IMR-90 (cell line): ENCODE data around the gene CLIC3. TPM values are rescaled to one million over a fixed set of nuclear protein-coding genes. Genes with fewer than 3 reads are reported as not detected.

ENCODE experiments used
- ATAC-seq: fragments of 200-7000 bp; cut with Tn5 transposase; 2 replicates; pipeline ENCODE4 v1.9.1; 2020; ENCODE audit warnings: low read depth, mild to moderate bottlenecking, moderate library complexity
- BruUV-seq: library from RNA; stranded (reverse); fragments of 400-500 nt; replicated peaks from 2 replicates; lab custom pipeline; 2021; lab: Mats Ljungman, UMichigan
- CTCF ChIA-PET: fragments of 300-600 bp; formaldehyde crosslinking; extraction: SDS; loops from one replicate; lab custom pipeline; 2021; ENCODE audit warnings: antibody characterized with exemption; lab: Yijun Ruan, JAX
- POLR2A ChIA-PET: fragments of 300-600 bp; sonication (Branson Sonifier 250); formaldehyde crosslinking; loops from one replicate; lab custom pipeline; 2022; ENCODE audit warnings: antibody characterized with exemption; ENCODE audit not compliant: unreplicated experiment; lab: Charles Lee
- DNase-seq: peaks from one replicate; pipeline ENCODE4 v3.0.0; 2013
- H2AFZ ChIP-seq: replicated peaks from 2 replicates; pipeline ENCODE3; 2013; ENCODE audit warnings: low read length, mild to moderate bottlenecking; ENCODE audit not compliant: poor library complexity
- H2AK5ac ChIP-seq: 2 replicates; pipeline ENCODE4 v1.6.1; 2013; ENCODE audit warnings: low read depth, low read length, inconsistent platforms
- H2AK9ac ChIP-seq: replicated peaks from 2 replicates; pipeline ENCODE3; 2013; ENCODE audit warnings: mild to moderate bottlenecking, low read depth, low read length, moderate library complexity; ENCODE audit not compliant: poor library complexity
- H2BK120ac ChIP-seq: 2 replicates; pipeline ENCODE4 v1.6.1; 2013; ENCODE audit warnings: low read depth, low read length, inconsistent platforms
- H2BK15ac ChIP-seq: 3 replicates; pipeline ENCODE4 v1.6.1; 2013; ENCODE audit warnings: low read depth, low read length, inconsistent platforms
- H2BK20ac ChIP-seq: 2 replicates; pipeline ENCODE4 v1.6.1; 2013; ENCODE audit warnings: low read depth, mild to moderate bottlenecking, inconsistent platforms, low read length, moderate library complexity
- H2BK5ac ChIP-seq: 2 replicates; pipeline ENCODE4 v1.6.1; 2013; ENCODE audit warnings: mild to moderate bottlenecking, low read depth, low read length, inconsistent platforms; ENCODE audit not compliant: poor library complexity, severe bottlenecking
- H3K14ac ChIP-seq: replicated peaks from 2 replicates; pipeline ENCODE4 v1.6.1; 2013; ENCODE audit warnings: low read depth, low read length, inconsistent platforms
- H3K18ac ChIP-seq: 2 replicates; pipeline ENCODE4 v1.6.1; 2013; ENCODE audit warnings: low read depth, low read length, control low read depth
- H3K23ac ChIP-seq: 2 replicates; pipeline ENCODE4 v1.6.1; 2013; ENCODE audit warnings: low read depth, low read length, inconsistent platforms
- H3K27ac ChIP-seq: 2 replicates; pipeline ENCODE4 v1.5.1; 2013; ENCODE audit warnings: mild to moderate bottlenecking, control low read depth, low read length; ENCODE audit not compliant: insufficient read depth
- H3K27me3 ChIP-seq: 2 replicates; pipeline ENCODE4 v1.6.1; 2013; ENCODE audit warnings: low read length; ENCODE audit not compliant: control insufficient read depth, insufficient read depth
- H3K36me3 ChIP-seq: 2 replicates; pipeline ENCODE4 v1.6.1; 2013; ENCODE audit warnings: low read length, mixed read lengths; ENCODE audit not compliant: control insufficient read depth, insufficient read depth
- H3K4ac ChIP-seq: 2 replicates; pipeline ENCODE4 v1.6.1; 2013; ENCODE audit warnings: low read depth, low read length, inconsistent platforms
- H3K4me1 ChIP-seq: 2 replicates; pipeline ENCODE4 v1.6.1; 2013; ENCODE audit warnings: low read length, mixed read lengths; ENCODE audit not compliant: control insufficient read depth, insufficient read depth
- H3K4me2 ChIP-seq: 2 replicates; pipeline ENCODE4 v1.6.1; 2013; ENCODE audit warnings: low read depth, mild to moderate bottlenecking, control low read depth, low read length, moderate library complexity
- H3K4me3 ChIP-seq: 2 replicates; pipeline ENCODE4 v1.5.1; 2013; ENCODE audit warnings: low read depth, mild to moderate bottlenecking, control low read depth, low read length, moderate library complexity; ENCODE audit not compliant: insufficient read depth
- H3K56ac ChIP-seq: 2 replicates; pipeline ENCODE4 v1.6.1; 2013; ENCODE audit warnings: low read length, inconsistent platforms; ENCODE audit not compliant: insufficient read depth; ENCODE audit errors: extremely low read depth
- H3K79me1 ChIP-seq, 2 experiments: 2 replicates each; pipeline ENCODE4 v1.6.1; 2013; ENCODE audit warnings: low read length in 2 of 2, inconsistent platforms in 1 of 2, low read depth in 1 of 2
- H3K9ac ChIP-seq: 2 replicates; pipeline ENCODE4 v1.6.1; 2013; ENCODE audit warnings: low read depth, low read length, control low read depth
- H3K9me1 ChIP-seq: 2 replicates; pipeline ENCODE4 v1.6.1; 2013; ENCODE audit warnings: low read length, inconsistent platforms; ENCODE audit not compliant: insufficient read depth
- H3K9me3 ChIP-seq: 2 replicates; pipeline ENCODE4 v1.6.1; 2013; ENCODE audit warnings: low read length; ENCODE audit not compliant: control insufficient read depth, insufficient read depth
- H4K20me1 ChIP-seq: 2 replicates; pipeline ENCODE4 v1.6.1; 2013; ENCODE audit warnings: low read length, inconsistent platforms; ENCODE audit not compliant: insufficient read depth
- H4K5ac ChIP-seq: 2 replicates; pipeline ENCODE4 v1.6.1; 2013; ENCODE audit warnings: mild to moderate bottlenecking, low read depth, low read length, control low read depth
- H4K8ac ChIP-seq, 2 experiments: 2 replicates each; pipeline ENCODE4 v1.6.1; 2013; ENCODE audit warnings: low read depth in 2 of 2, low read length in 2 of 2, control low read depth in 1 of 2, inconsistent platforms in 1 of 2
- H4K91ac ChIP-seq: 2 replicates; pipeline ENCODE4 v1.6.1; 2013; ENCODE audit warnings: low read depth, low read length, inconsistent platforms; ENCODE audit not compliant: insufficient read depth
- CEBPB ChIP-seq: IDR thresholded peaks from 2 replicates; pipeline ENCODE4 v1.6.1; 2012; ENCODE audit warnings: low read depth, low read length, improper control_type of control experiment
- MXI1 ChIP-seq: IDR thresholded peaks from 2 replicates; pipeline ENCODE4 v1.6.1; 2012; ENCODE audit warnings: low read depth, mild to moderate bottlenecking, low read length, moderate library complexity, borderline replicate concordance
- POLR2A ChIP-seq: IDR thresholded peaks from 2 replicates; pipeline ENCODE4 v1.6.1; 2012; ENCODE audit warnings: mild to moderate bottlenecking, low read depth, low read length
- RAD21 ChIP-seq: IDR thresholded peaks from 2 replicates; pipeline ENCODE4 v1.6.1; 2012; ENCODE audit warnings: low read length, improper control_type of control experiment
- RCOR1 ChIP-seq: IDR thresholded peaks from 2 replicates; pipeline ENCODE4 v1.6.1; 2012; ENCODE audit warnings: mild to moderate bottlenecking, low read length, improper control_type of control experiment; ENCODE audit not compliant: insufficient replicate concordance
- RFX5 ChIP-seq: IDR thresholded peaks from 2 replicates; pipeline ENCODE4 v1.8.0; 2012; ENCODE audit warnings: low read depth, mild to moderate bottlenecking, low read length, moderate library complexity
- WGBS, 2 experiments: methylation state at CpG; one replicate each; pipeline versions ENCODE4 v1.1.5 to v1.1.7; 2013; ENCODE audit warnings: missing lambda C conversion rate in 2 of 2; ENCODE audit not compliant: insufficient read length in 1 of 2; ENCODE audit errors: extremely low coverage in 2 of 2; 5-methylcytosine and 5-hydroxymethylcytosine counted together
- dilution Hi-C: fragments of 300-500 bp; cut with HindIII; formaldehyde crosslinking; loops from one replicate; pipeline ENCODE4 v1.14.3; 2018; ENCODE audit warnings: low sequenced_read_pairs; ENCODE audit not compliant: unreplicated experiment
- in situ Hi-C: fragments of 300-500 bp; cut with MboI; formaldehyde crosslinking; loops from 3 replicates; pipeline ENCODE4 v1.14.3; 2019; ENCODE audit warnings: low sequenced_read_pairs, inconsistent platforms, mixed read lengths
- intact Hi-C: fragments of 100-400 bp; cut with micrococcal nuclease; formaldehyde crosslinking; loops from 2 replicates; pipeline ENCODE4 v1.10.0; 2022
- polyA plus RNA-seq, 3 experiments: library from polyadenylated mRNA; depleted of rRNA; stranded (reverse); fragments of >200 nt; gene quantifications; 2 replicates each; pipeline ENCODE4 v1.2.3, GENCODE V29; 2012; ENCODE audit warnings: low replicate concordance in 1 of 3
- total RNA-seq: library from RNA; depleted of rRNA; stranded (reverse); fragments of >200 nt; gene quantifications from 2 replicates; pipeline ENCODE4 v1.2.3, GENCODE V29; 2012
- TF ChIP-seq, protein P1 (sequence below): fragments of 150-350 bp; IDR thresholded peaks from 2 replicates; pipeline ENCODE4 v1.6.1; 2016; ENCODE audit warnings: low read depth, mild to moderate bottlenecking, low read length, moderate library complexity, borderline replicate concordance
- TF ChIP-seq, protein P2 (sequence below): conservative IDR thresholded peaks from 2 replicates; pipeline ENCODE4 v1.5.1; 2012; ENCODE audit warnings: mild to moderate bottlenecking, low read depth, low read length, improper control_type of control experiment

CLIC3 gene
- total and polyA plus RNA-seq, 2 of the 4 experiments (the other 2 are of a cell fraction) = 0.18 to 1.7 TPM

DNA sequence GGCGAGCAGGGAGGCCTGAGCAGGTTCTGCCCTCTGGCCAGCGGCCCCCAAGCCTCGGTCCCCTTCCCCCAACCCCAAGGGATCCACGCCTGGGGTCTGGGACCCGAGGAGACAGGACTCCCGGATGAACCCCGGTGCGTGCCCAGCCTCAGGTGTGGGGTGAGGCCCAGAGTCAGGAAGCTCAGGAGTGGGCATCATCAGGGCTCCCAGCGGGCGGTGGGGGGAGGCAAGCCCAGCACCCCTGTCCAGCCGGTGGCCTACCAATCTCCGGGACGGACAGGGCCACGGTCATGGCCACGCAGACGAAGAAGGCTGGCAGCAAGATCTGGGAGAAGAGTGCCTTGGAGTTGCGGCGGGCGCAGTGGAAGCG is 17.2 kb upstream of the CLIC3 start:
- Histone ChIP-seq H3K27me3 (no peaks in the 10 kb centered on the region), H3K18ac (no peak overlapping the region), H3K56ac (no peak overlapping the region), H3K27ac (no peak overlapping the region), H2AK9ac (no peak overlapping the region), H2AK5ac (no peak overlapping the region), H3K23ac (no peak overlapping the region), H3K9ac (no peak overlapping the region), H4K8ac (no peak overlapping the region), H4K20me1 (no peaks in the 10 kb centered on the region), H2BK20ac (no peak overlapping the region), H3K4me3 (no peak overlapping the region), H3K4me1 (no peaks in the 10 kb centered on the region), H3K36me3 (peaks cover 48% of the 10 kb centered on the region), H3K9me1 (no peaks in the 10 kb centered on the region), H2BK120ac (no peak overlapping the region), H4K91ac (no peak overlapping the region), H2BK5ac (no peak overlapping the region), H3K79me1 (no peaks in the 10 kb centered on the region), H4K5ac (no peak overlapping the region), H3K4ac (no peak overlapping the region), H3K14ac (no peak overlapping the region), H3K4me2 (no peak overlapping the region), H2AFZ (no peak overlapping the region), H3K9me3 (no peaks in the 10 kb centered on the region), H2BK15ac (no peak overlapping the region)
- ChIA-PET CTCF (no interaction called here), POLR2A (no interaction called here)
- no peak for DNase-seq
- ATAC-seq = no peak
- BruUV-seq = no TSS peak
- 98% methylated on average over 8 of the region's 20 CpGs; no CpG with 5 or more reads in 1 of the 2 experiments for WGBS, 2 experiments
- TF ChIP-seq MXI1 (no peak), RAD21 (no peak), CEBPB (no peak), RCOR1 (no peak), RFX5 (no peak), POLR2A (no peak)
- TF ChIP-seq, protein P1, sequence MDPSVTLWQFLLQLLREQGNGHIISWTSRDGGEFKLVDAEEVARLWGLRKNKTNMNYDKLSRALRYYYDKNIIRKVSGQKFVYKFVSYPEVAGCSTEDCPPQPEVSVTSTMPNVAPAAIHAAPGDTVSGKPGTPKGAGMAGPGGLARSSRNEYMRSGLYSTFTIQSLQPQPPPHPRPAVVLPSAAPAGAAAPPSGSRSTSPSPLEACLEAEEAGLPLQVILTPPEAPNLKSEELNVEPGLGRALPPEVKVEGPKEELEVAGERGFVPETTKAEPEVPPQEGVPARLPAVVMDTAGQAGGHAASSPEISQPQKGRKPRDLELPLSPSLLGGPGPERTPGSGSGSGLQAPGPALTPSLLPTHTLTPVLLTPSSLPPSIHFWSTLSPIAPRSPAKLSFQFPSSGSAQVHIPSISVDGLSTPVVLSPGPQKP = no peak
- TF ChIP-seq, protein P2, sequence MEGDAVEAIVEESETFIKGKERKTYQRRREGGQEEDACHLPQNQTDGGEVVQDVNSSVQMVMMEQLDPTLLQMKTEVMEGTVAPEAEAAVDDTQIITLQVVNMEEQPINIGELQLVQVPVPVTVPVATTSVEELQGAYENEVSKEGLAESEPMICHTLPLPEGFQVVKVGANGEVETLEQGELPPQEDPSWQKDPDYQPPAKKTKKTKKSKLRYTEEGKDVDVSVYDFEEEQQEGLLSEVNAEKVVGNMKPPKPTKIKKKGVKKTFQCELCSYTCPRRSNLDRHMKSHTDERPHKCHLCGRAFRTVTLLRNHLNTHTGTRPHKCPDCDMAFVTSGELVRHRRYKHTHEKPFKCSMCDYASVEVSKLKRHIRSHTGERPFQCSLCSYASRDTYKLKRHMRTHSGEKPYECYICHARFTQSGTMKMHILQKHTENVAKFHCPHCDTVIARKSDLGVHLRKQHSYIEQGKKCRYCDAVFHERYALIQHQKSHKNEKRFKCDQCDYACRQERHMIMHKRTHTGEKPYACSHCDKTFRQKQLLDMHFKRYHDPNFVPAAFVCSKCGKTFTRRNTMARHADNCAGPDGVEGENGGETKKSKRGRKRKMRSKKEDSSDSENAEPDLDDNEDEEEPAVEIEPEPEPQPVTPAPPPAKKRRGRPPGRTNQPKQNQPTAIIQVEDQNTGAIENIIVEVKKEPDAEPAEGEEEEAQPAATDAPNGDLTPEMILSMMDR = no peak
- intact Hi-C loops (no loop called here), dilution Hi-C loops (no loop called here), in situ Hi-C loops (no loop called here)
